ENCODE measurements around the gene WDTC1.
"Not testable (repeated sequence)": the region's sequence is repeated elsewhere in the genome, so short reads cannot be mapped to it uniquely, and the experiment has no call there.

The WDTC1 gene

DNA sequence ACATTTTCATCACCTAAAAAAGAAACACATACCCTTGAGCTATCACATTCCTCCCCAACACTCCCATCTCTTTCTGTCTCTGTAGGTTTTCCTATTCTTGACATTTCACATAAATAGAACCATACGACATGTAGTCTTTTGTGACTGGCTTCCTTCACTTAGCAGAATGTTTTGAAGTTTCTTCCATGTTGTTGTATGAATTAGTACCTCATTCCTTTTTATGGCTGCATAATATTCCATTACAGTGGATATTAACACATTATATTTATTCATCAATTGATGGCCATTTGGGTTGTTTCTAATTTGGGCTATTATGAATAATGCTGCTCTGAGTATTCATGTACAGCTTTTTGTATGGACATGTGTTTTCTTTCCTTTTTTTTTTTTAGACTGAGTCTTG, 11.8 kb downstream of the WDTC1 start:
- DNase-seq (ENCODE audit: low spot score), result no peak

GRCh38 chr1:27253596-27253995, 19.2 kb downstream of the WDTC1 start:
- no peak for DNase-seq (ENCODE audit: low spot score)

GRCh38 chr1:27255136-27255535, 20.7 kb downstream of the WDTC1 start:
- DNase-seq (ENCODE audit: low spot score), result no peak

GRCh38 chr1:27257155-27257554, 22.7 kb downstream of the WDTC1 start:
- DNase-seq (ENCODE audit: low spot score), result no peak

DNA sequence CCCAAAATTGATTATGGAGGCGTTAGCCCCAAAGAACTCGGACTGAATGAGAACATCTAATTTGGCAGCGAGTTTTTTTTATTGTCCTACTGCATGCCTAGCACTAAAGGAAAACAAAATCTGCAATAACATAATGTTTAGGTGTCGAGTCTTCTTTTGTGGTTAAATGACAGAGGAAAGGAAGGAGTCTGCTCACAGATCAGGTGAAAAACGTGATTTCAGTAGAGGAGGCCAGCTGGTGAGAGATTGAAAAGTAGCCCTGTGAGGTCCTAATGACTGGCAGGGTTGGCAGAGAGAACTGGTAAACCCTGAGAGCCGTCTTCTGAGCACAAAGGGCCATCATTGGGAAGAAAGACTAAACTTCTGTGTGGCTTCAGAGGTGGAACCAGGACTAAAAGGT, 24.2 kb downstream of the WDTC1 start:
- DNase-seq (ENCODE audit: low spot score), result no peak

- no peak for DNase-seq (ENCODE audit: low spot score)
Observed at GRCh38 chr1:27267153-27267552, 32.7 kb downstream of the WDTC1 start.

GRCh38 chr1:27269276-27269675, 34.8 kb downstream of the WDTC1 start:
- DNase-seq (ENCODE audit: low spot score), result no peak

DNA sequence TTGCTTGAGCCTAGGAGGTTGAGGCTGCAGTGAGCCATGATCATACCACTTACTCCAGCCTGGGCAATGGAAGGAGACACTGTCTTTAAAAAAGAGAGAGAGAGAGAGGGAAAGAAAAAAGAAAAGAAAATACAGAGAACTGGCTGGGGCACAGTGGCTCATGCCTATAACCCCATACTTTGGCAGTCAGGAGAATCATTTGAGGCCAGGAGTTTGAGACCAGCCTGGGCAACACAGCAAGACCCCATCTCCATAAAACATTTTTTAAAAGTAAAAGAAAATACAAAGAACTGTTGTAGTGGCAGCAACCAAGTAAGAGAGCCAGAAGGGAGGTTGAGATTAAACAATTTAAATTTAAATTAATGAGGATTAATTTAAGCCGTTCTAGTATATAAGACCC, 39.8 kb downstream of the WDTC1 start:
- DNase-seq (ENCODE audit: low spot score), result no peak

DNA sequence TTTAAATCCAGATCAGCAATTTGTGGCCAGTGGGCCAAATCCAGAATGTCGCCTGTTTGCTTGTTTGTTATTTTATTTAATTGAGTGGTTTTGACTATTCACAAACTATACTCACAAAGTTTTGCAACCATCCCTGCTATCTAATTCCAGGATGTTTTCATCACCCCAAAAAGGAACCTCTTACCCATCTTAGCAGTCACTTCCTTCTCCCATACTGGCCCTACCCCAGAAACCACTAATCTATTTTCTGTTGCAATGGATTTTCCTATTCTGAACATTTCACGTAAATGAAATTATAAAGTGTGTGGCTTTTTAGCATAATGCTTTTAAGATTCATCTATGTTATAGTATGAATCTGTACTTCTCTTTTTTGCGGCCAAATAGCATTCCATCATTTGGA, 41.3 kb downstream of the WDTC1 start:
- no peak for DNase-seq (ENCODE audit: low spot score)

DNA sequence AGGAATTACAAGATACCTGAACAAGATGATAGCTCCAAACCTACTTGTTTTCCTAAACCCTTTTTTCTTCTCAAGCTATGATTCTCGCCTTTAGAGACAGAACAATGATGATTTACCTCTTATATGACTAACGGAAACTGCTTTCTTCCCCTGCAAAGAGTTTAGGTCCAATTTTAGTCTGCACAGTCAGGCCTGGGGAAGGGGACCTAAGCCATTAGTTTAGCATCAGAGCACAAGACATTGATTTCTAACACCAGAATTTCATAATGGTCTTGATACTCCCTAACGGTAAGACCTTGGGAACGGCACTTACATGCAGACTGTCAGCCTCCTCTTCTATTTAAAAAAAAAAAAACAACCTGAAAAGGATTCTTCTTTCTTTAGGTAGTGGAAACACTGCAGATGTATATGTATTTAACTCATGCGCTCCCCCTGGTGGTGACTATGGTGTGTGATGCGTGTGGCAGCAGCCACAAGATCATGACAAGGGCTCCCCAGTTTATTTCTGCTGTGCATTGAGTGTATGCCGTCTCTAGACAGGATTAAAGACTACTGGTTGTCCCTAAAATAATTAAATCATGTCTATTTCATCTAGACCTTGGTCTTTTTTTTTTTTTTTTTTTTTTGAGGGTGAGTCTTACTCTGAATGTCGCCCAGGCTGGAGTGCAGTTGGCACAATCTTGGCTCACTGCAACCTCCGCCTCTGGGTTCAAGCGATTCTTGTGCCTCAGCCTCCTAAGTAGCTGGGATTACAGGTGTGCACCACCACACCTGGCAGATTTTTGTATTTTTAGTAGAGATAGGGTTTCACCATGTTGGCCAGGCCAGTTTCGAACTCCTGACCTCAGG, 50.2 kb downstream of the WDTC1 start:
- DNase-seq (ENCODE audit: low spot score), result peak; percentile 88

- DNase-seq (ENCODE audit: low spot score), result no peak
Observed at GRCh38 chr1:27285274-27285660, 50.8 kb downstream of the WDTC1 start.

DNA sequence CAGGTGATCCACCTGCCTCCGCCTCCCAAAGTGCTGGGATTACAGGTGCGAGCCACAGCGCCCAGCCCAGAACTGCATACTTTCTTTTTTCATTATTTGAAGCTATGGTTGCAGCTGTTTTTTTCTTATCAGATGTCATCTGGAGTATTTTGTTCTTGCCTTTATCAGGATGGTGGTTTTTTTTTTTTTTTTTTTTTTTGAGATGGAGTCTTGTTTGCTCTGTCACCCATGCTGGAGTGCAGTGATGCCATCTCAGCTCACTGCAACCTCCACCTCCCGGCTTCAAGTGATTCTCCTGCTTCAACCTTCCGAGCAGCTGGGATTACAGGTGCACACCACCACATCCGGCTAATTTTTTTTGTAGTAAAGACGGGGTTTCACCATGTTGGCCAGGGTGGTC, 51.4 kb downstream of the WDTC1 start:
- not testable (repeated sequence) for DNase-seq (ENCODE audit: low spot score)

DNA sequence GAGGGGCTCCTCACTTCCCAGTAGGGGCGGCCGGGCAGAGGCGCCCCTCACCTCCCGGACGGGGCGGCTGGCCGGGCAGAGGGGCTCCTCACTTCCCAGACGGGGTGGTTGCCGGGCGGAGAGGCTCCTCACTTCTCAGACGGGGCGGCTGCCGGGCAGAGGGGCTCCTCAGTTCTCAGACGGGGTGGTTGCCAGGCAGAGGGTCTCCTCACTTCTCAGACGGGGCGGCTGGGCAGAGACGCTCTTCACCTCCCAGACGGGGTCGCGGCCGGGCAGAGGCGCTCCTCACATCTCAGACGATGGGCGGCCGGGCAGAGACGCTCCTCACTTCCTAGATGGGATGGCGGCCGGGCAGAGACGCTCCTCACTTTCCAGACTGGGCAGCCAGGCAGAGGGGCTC, 54.7 kb downstream of the WDTC1 start:
- not testable (repeated sequence) for DNase-seq (ENCODE audit: low spot score)

DNA sequence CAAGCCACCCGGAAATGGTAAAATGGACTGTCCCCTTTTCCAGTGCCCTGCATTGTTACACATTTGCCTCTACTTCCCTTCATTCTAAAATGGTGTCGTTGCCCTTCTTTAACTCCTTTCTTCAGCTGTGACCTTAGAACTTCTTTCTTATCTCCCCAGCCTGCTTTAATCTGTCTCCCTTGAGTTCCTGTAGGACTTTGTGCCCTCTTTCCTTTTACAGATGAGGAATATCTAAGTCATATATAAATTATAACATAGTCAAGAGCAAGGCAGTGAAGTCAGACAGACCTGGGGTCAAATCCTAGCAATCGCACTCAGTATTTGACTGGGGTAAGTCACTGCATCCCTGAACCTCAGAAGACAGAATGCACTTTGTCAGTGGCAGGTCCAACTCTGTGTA, 56.1 kb downstream of the WDTC1 start:
- no peak for DNase-seq (ENCODE audit: low spot score)

- DNase-seq (ENCODE audit: low spot score), result no peak
Observed at GRCh38 chr1:27292106-27292505, 57.7 kb downstream of the WDTC1 start.

DNA sequence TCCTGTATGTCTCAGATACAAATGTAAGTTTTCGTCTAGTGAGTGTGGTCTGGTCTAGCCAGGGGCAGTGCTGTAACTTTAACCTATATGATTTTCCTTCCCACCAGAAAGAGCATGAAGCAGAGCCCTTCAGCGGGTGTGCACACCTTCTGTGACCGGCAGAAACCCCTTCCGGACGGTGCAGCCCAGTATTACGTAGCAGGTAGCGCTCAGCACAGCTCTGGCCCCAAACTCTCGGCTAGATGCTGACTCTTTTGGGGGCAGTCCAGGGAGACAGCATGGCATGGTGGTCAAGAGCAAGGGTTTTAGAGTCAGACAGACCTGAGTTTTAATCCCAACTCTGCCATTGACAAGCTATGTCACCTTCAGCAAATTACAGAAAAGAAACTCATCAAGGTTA, 59.5 kb downstream of the WDTC1 start:
- DNase-seq (ENCODE audit: low spot score), result no peak

- DNase-seq (ENCODE audit: low spot score), result peak; percentile 64
Observed at GRCh38 chr1:27296773-27297291, 62.4 kb downstream of the WDTC1 start.

DNA sequence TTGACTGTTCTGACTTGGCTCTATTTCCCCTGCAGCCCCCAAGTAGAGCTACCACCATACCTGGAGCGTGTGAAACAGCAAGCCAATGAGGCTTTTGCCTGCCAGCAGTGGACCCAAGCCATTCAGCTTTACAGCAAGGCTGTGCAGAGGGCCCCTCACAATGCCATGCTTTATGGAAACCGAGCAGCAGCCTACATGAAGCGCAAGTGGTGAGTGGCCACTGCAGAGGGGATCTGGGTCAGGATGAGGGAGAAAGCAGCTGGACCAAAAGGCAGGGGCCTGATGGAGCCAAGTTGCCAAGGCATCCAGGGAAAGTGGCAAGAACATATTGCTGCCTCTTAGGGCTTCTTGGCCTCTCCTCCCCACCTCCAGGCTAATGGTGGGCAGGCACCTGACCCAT, 63.5 kb downstream of the WDTC1 start:
- no peak for DNase-seq (ENCODE audit: low spot score)

DNA sequence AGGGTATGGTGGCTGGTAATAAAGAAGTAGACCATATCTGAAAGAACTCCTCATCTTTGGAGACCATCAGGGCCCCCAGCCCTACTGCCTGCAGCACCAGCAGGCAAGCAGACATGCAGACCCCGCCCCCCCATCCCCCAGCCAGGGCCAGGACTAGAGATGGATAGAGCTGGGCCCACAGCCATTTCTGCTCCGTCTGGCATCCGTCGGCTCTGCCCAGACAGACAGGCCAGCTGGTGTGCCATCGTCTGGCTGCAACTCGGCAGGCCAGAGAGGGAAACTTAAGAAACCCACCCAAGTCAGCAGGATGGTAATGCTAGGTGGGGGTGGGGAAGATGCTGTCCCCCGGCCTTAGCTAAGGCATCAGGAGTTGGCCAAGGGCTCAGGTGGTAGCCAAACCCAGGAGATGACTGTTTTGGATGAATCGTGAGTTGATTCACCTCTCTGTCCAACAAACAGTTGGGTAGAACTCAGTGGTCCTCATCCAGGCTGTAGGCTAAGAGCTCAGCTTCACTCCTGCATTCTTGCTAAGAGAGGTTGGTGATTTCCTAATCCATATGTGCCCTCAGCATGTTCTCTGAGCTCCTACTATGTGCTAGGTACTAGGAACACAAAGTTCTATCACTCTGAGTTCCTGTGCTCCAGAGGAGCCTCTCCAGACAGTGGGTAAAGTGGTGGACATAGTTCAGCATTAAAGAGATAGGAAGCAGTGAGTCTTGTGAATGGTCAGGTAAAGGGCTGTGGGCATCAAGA, 64.4 kb downstream of the WDTC1 start:
- no peak for DNase-seq (ENCODE audit: low spot score)

- DNase-seq (ENCODE audit: low spot score), result no peak
Observed at GRCh38 chr1:27299385-27300271, 65.2 kb downstream of the WDTC1 start.

GRCh38 chr1:27300341-27301051, 66.1 kb downstream of the WDTC1 start:
- peak; percentile 77 for DNase-seq (ENCODE audit: low spot score)

DNA sequence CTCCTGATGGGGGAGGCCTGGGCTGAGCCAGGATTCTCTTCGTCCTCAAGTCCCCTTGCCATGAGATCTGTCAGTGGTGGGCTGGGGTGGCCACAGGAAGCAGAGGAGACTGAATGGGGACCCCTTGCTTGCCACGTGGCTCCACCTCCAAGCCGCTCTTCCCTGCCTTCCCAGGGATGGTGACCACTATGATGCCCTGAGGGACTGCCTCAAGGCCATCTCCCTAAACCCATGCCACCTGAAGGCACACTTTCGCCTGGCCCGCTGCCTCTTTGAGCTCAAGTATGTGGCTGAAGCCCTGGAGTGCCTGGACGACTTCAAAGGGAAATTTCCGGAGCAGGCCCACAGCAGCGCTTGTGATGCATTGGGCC, 66.6 kb downstream of the WDTC1 start:
- DNase-seq (ENCODE audit: low spot score), result no peak

Measured in activated CD4-positive, alpha-beta T cell treated with anti-CD3 and anti-CD28 coated beads, Interleukin-2, Interleukin-4, amounts not matched to agents 100 ng/mL and 50 ng/mL, durations not matched to agents 16 hours and 8 hours (primary cell).